ENCODE data around the gene HSPB1.

HSPB1 gene

GRCh38 chr7:76318488-76319353, 16.2 kb downstream of the HSPB1 start:
- DNase-seq (ENCODE audit: low read depth): peak; percentile 94
- H3K4me3 ChIP-seq (ENCODE audit: low read depth, low read length): peak overlapping the region; percentile 97
- TF ChIP-seq CTCF (IDR thresholded peaks at IDR 0.05; ENCODE audit: insufficient read depth, low read depth, low read length, missing control alignments): peak; percentile 34

- H3K4me3 ChIP-seq (ENCODE audit: low read depth, low read length): no peak overlapping the region
- DNase-seq (ENCODE audit: low read depth): no peak
- no peak for TF ChIP-seq CTCF (IDR thresholded peaks at IDR 0.05; ENCODE audit: insufficient read depth, low read depth, low read length, missing control alignments)
These were observed 22.6 kb downstream of the HSPB1 start for GRCh38 chr7:76325092-76325491.

- no peak for DNase-seq (ENCODE audit: low read depth)
- TF ChIP-seq CTCF (IDR thresholded peaks at IDR 0.05; ENCODE audit: insufficient read depth, low read depth, low read length, missing control alignments): no peak
These were observed 23.3 kb downstream of the HSPB1 start for GRCh38 chr7:76325811-76326210.

GRCh38 chr7:76326646-76327233, 24.3 kb downstream of the HSPB1 start:
- no peak overlapping the region for H3K4me3 ChIP-seq (ENCODE audit: low read depth, low read length)
- no peak for TF ChIP-seq CTCF (IDR thresholded peaks at IDR 0.05; ENCODE audit: insufficient read depth, low read depth, low read length, missing control alignments)
- no peak for DNase-seq (ENCODE audit: low read depth)

More at GRCh38 chr7:76325811-76326210, 23.3 kb downstream of the HSPB1 start:
- H3K4me3 ChIP-seq (ENCODE audit: low read depth, low read length): no peak overlapping the region

GRCh38 chr7:76327610-76328009, 25.1 kb downstream of the HSPB1 start:
- no peak for TF ChIP-seq CTCF (IDR thresholded peaks at IDR 0.05; ENCODE audit: insufficient read depth, low read depth, low read length, missing control alignments)
- no peak for DNase-seq (ENCODE audit: low read depth)
- no peak overlapping the region for H3K4me3 ChIP-seq (ENCODE audit: low read depth, low read length)

- no peak for TF ChIP-seq CTCF (IDR thresholded peaks at IDR 0.05; ENCODE audit: insufficient read depth, low read depth, low read length, missing control alignments)
- DNase-seq (ENCODE audit: low read depth): no peak
- H3K4me3 ChIP-seq (ENCODE audit: low read depth, low read length): no peak overlapping the region
These were observed 25.9 kb downstream of the HSPB1 start for GRCh38 chr7:76328389-76328788.

All from GM12865 (cell line).